ENCODE data around the gene ITGB5.

DNA sequence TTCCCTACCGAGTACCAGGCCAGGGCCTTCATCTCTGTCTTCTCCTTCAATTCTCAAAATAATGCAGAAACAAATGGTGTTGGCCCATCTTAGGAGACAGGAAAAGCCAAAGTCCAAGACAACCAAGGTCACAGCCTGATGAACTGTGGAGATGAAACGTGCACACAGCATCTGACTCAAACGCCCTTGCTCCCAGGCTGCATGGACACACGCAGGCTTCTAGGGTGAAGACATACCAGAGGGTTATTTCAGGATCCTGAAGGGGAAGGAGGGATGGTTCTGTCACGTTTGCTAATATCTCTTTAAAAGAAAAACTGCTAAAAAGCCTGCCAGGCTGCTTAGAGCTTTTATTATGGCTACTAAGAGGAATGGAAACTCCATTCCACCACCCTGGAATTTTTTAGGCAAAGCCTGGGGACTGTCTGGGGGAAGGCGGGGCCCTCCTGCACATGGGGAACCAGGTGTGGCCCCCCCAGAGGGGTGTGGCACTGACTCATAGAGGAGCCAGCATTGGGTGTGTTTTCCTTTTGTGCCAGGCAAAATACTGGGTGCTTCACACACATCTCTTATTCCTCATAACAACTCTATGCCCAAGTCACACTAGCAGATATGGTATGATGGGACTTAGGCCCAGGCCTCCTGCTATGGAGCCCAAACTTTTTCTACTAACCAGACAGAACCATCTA is 94.0 kb downstream of the ITGB5 start:
- TF ChIP-seq, protein P1, sequence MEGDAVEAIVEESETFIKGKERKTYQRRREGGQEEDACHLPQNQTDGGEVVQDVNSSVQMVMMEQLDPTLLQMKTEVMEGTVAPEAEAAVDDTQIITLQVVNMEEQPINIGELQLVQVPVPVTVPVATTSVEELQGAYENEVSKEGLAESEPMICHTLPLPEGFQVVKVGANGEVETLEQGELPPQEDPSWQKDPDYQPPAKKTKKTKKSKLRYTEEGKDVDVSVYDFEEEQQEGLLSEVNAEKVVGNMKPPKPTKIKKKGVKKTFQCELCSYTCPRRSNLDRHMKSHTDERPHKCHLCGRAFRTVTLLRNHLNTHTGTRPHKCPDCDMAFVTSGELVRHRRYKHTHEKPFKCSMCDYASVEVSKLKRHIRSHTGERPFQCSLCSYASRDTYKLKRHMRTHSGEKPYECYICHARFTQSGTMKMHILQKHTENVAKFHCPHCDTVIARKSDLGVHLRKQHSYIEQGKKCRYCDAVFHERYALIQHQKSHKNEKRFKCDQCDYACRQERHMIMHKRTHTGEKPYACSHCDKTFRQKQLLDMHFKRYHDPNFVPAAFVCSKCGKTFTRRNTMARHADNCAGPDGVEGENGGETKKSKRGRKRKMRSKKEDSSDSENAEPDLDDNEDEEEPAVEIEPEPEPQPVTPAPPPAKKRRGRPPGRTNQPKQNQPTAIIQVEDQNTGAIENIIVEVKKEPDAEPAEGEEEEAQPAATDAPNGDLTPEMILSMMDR (conservative IDR thresholded peaks at IDR 0.05 in 1 of 2, IDR thresholded peaks at IDR 0.05 in 1 of 2; ENCODE audit: low read depth in 1 of 2, low read length in 2 of 2): no peak
- TF ChIP-seq EZH2 (IDR thresholded peaks at IDR 0.05; ENCODE audit: low read length, missing control alignments): no peak

Measured in fibroblast of lung (primary cell).